Choroid plexus epithelial cell (primary cell): ENCODE measurements around the gene CNIH2.

Source experiments
- DNase-seq: peaks from one replicate; pipeline ENCODE4 v3.0.0-alpha.2; 2010; ENCODE audit warnings: low read depth
- H3K4me3 ChIP-seq: 2 replicates; pipeline ENCODE4 v1.5.1; 2011; ENCODE audit warnings: low read depth, mild to moderate bottlenecking, control low read depth, low read length, moderate library complexity
- CTCF ChIP-seq: conservative IDR thresholded peaks from 2 replicates; pipeline ENCODE4 v1.5.1; 2011; ENCODE audit warnings: low read depth, mild to moderate bottlenecking, control low read depth, inconsistent platforms, low read length, moderate library complexity

Gene CNIH2

DNA sequence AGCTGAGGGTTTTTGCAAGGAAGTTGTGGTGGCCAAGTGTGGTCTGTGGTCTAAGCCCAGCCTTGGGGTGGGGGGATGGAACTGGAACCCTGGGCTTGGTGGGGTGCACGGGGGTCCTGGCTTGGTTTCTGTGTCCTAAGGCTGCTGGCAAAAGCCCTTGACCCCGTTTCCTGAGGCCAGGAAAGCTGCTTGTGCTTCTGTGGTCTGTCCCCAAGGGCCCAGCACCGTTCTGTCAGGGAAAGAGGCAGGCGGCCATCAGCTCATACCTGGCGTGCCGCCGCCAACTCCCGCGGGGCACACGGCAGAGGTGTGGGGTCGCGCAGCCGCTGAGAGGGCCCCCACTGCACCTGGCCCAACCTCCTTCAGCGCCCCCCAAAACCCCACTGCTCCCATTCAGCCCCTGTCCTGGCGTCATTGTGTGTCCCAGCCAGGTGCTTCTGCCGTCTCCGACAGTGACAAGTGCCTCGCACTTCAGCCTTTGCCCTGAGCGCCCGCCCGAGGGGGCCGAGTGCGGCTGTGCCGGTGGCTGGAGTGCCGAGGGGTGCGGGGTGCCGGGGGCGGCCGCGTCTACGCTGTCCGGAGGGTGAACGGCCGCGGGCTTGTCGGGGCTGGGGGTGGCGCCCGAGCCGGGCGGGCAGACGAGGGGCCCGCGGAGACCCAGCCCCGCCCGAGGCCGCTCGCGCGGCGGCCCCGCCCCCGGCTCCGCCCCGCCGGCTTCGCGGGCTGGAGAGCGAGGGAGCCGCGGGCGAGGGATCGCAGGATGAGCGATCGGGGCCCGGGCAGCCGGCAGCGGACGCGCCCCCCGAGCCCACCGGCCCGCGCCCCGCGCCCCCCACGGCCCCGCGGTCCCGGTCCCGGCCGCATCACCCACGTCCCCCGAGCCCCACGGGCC, at the start of gene CNIH2:
Gene CNIH2 (plus strand): TSS at position 705 of the 892 bp plus-strand sequence. CDS start 282 bp downstream, outside the sequence.
- no peak for TF ChIP-seq CTCF
- no peak for DNase-seq
- H3K4me3 ChIP-seq: peak within 1 kb of the TSS; percentile 37

GRCh38 chr11:66228521-66228920, 49.5 kb upstream of the CNIH2 start:
- H3K4me3 ChIP-seq: no peak overlapping the region
- no peak for DNase-seq
- TF ChIP-seq CTCF: no peak

DNA sequence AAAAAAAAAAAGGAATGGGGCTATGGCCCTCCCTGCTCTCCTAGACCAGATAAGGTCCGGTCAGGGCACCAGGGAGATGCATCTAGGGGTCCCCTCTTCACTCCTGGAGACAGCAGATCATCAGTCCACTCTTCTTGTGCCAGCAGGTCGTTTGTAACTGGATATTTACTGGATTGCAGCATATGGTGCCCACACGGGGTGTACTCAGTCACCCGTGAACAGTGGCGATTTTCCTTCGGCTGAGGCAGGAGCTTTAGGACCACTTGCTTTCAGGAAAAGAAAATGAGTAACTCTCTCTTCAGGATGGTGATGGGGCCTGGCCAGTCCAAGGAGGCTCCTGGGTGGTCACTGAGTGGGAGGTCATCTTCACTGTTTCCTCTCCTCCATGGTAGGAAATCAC, 47.8 kb upstream of the CNIH2 start:
- DNase-seq: no peak
- H3K4me3 ChIP-seq: no peak overlapping the region
- TF ChIP-seq CTCF: no peak

DNA sequence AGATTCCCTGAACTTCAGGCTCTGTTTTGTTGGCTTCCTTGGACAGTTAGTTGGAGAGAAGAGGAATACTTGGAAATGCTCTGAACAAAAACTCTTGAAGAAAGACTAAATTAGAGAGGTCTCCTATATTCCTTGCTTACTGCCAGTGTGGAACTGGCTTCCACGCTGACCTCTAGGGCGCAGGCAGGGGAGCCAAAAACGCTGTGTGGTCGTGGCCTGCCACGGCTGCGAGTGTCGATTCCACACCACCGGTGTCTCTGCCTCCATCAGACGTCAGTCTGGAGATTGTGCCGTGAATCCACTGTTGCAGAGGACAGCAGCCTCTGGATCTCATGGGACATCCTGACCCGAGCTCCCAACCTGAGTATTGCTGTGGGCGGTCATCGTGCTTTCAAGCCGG, 47.0 kb upstream of the CNIH2 start:
- TF ChIP-seq CTCF: no peak
- H3K4me3 ChIP-seq: no peak overlapping the region
- DNase-seq: no peak

DNA sequence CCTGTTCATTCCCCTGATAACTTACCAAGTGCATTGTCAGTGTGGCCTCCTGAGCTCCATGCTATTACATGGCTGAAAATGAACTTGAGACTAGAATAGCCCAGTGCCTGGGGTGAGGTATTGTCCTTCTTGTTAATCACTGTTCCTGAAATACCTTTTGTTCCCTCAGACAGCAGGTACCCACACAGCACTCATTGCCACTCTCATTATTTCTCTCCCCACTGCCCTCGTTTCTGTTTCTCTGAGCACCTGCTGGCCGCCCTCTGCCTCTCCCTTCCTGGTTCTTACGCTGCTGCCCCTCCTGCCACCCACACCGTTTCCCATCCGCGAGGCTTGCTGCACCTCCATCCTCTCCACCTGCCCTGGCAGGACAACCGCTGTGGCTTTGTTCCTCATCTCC, 46.4 kb upstream of the CNIH2 start:
- no peak for TF ChIP-seq CTCF
- H3K4me3 ChIP-seq: no peak overlapping the region
- no peak for DNase-seq

DNA sequence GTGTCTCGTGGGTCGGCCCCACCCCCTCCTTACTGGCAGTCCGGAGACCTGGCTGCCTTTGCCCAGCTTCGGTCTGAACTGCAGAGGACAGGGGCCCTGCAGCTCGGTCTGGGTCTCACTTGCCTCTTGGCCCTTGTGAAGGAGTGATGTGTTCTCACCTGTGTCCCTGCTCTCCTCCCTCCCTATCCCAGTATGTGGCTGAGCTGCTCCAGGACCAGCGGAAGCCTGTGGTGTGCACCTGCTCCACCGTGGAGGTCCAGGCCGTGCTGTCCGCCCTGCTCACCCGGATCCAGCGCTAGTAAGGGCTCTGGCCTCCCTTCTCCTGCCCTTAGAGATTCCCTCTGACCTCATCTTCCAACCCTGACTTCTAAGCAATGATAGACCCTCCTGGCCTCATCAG, 45.2 kb upstream of the CNIH2 start:
- TF ChIP-seq CTCF: no peak
- no peak for DNase-seq
- H3K4me3 ChIP-seq: no peak overlapping the region

DNA sequence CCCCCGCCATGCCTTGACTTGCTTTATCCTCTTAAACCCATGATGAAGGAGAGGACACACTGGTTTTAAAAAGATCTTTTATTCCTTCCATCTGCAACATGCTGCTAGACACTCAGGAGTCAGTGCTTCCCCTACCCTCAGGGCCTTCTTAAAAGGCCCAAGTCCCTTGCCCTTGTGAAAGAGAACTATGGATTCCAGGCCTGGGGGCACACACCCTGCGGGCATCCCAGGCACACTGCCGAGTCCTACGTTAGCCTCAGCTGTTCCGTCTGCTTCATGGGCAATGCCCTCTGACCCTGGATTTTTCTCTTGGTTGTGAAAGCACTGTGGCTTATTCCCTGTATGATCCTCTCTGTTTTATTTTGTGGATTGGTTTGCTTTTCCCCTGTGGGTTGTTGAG, 44.7 kb upstream of the CNIH2 start:
- no peak overlapping the region for H3K4me3 ChIP-seq
- no peak for DNase-seq
- TF ChIP-seq CTCF: no peak
